Stomach (tissue), 4 donors: ENCODE data around the gene PON3.

Source experiments
- CTCF ChIP-seq, 7 experiments: fragments of 450-650 bp in 4 of 7; fragments of 200-600 bp in 3 of 7; sonication (generic) in 3 of 7; IDR thresholded peaks; one replicate each; pipeline ENCODE4 v1.5.1; 2016 to 2019; ENCODE audit warnings: antibody characterized with exemption in 7 of 7, control low read depth in 2 of 7, mild to moderate bottlenecking in 1 of 7
- POLR2A ChIP-seq, 4 donors: fragments of 450-650 bp; IDR thresholded peaks; one replicate each; pipeline ENCODE4 v1.6.1; 2016; ENCODE audit warnings: antibody characterized with exemption in 4 of 4, control low read depth in 2 of 4, mild to moderate bottlenecking in 1 of 4, moderate library complexity in 1 of 4

- TF ChIP-seq CTCF (IDR thresholded peaks at IDR 0.05) (no peak), POLR2A (IDR thresholded peaks at IDR 0.05) (no peak)
These were observed 40.2 kb upstream of the PON3 start for GRCh38 chr7:95436407-95436806.
